Measurements from ENCODE around the gene ANGPTL4. TPM values are rescaled to one million over a fixed set of nuclear protein-coding genes. Genes with fewer than 3 reads are reported as not detected.

Gene ANGPTL4
- total and polyA plus RNA-seq, 10 donors = 1.8 to 28.3 (median 8.6) TPM

DNA sequence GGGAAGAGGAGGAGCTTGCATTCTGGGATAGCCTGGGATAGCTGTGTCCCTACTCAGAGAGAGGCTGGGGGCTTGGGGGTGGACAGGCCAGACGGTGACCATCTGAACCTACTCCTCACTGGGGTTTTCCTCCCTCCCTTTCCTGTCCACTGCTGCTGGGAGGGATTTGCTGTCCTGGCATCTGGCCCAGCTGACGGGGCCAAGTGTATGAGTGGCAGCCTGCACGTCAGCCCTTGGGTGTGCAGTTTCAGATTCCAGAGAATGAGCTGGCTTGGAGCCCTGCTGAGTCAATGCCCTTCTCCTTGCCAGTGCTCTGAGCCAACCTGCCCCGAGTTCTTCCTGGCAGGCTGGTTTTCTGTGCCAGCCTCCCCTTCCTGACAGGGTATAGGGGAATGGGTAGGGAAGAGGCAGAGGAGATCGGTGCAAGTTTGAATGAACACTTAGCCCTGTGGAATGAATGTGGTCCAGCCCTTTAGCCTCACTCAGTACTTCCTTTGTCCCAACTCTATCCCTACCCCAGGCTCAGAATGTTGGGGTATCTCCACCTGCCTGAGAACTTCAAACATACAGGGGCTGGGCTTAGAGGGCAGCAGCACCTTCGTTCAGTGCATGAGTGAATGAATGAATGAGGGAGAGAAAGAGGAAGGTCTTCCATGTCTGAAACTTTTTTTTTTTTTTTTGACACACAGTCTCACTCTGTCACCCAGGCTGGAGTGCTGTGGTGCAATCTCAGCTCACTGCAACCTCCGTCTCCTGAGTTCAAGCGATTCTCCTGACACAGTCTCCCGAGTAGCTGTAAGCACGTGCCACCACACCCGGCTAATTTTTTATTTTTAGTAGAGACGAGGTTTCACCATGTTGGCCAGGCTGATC lies 1.8 kb upstream of the ANGPTL4 start:
- Histone ChIP-seq H3K36me3 (no peaks in the 10 kb centered on the region), H3K27ac (peak overlapping the region in 7 of 8 donors; percentile 19 to 76 (median 63)), H3K27me3 (replicated peaks in 1 of 7) (peaks cover 0 to 71% (median 21%) of the 10 kb centered on the region in 7 donors), H3K4me3 (no peak overlapping the region), H3K4me1 (peaks cover 12 to 61% (median 46%) of the 10 kb centered on the region in 6 donors), H3K9me3 (no peaks in the 10 kb centered on the region)
- intact Hi-C loops (cut with DNase I; ENCODE audit: low total_unique reads) = no loop called here
- 40 to 52% (median 45%) methylated on average over 12 of the region's 12 CpGs for WGBS, 5 donors
- DNase-seq = peak; percentile 86
- TF ChIP-seq, protein P1, sequence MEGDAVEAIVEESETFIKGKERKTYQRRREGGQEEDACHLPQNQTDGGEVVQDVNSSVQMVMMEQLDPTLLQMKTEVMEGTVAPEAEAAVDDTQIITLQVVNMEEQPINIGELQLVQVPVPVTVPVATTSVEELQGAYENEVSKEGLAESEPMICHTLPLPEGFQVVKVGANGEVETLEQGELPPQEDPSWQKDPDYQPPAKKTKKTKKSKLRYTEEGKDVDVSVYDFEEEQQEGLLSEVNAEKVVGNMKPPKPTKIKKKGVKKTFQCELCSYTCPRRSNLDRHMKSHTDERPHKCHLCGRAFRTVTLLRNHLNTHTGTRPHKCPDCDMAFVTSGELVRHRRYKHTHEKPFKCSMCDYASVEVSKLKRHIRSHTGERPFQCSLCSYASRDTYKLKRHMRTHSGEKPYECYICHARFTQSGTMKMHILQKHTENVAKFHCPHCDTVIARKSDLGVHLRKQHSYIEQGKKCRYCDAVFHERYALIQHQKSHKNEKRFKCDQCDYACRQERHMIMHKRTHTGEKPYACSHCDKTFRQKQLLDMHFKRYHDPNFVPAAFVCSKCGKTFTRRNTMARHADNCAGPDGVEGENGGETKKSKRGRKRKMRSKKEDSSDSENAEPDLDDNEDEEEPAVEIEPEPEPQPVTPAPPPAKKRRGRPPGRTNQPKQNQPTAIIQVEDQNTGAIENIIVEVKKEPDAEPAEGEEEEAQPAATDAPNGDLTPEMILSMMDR (IDR thresholded peaks at IDR 0.05 in 8 of 11, conservative IDR thresholded peaks at IDR 0.05 in 3 of 11) = no peak
- TF ChIP-seq POLR2AphosphoS5 (IDR thresholded peaks at IDR 0.05) = peak; percentile 66 to 87 (median 82)

DNA sequence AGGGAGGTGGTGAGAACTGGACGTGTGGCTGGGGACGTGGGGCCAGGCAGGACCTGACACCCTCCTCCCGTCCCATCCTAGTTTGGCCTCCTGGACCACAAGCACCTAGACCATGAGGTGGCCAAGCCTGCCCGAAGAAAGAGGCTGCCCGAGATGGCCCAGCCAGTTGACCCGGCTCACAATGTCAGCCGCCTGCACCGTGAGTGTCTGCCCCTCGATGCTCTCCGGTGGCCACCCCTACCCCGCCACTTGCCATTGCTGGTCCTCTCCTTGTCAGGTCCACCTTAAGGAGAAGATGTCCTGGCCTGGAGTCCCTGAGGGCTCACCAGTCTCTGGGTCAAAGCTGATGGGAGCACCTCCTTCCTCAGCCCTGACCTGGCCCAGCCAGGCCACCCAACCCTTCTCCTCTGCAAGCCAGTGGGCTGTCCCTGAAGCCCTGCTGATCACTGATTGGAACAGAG lies 2.2 kb downstream of the ANGPTL4 start:
- WGBS, 5 donors = 78 to 94% (median 87%) methylated on average over 4 to 11 of the region's 11 CpGs
- DNase-seq = peak; percentile 55
- peaks cover 12 to 99% (median 66%) of the 10 kb centered on the region in 6 donors for H3K4me1 ChIP-seq
- H3K36me3 ChIP-seq = no peaks in the 10 kb centered on the region
- TF ChIP-seq POLR2AphosphoS5 (IDR thresholded peaks at IDR 0.05) (no peak), POLR2A (IDR thresholded peaks at IDR 0.05) (no peak)
- TF ChIP-seq, protein P1 (IDR thresholded peaks at IDR 0.05 in 8 of 11, conservative IDR thresholded peaks at IDR 0.05 in 3 of 11) = no peak
- intact Hi-C loops (cut with DNase I; ENCODE audit: low total_unique reads) = no loop called here
- peak overlapping the region in 4 of 8 donors; percentile 66 to 78 (median 72) for H3K27ac ChIP-seq
- peak overlapping the region in 2 of 8 donors; percentile 8 to 72 for H3K4me3 ChIP-seq
- H3K27me3 ChIP-seq (replicated peaks in 1 of 7) = peaks cover 0 to 81% (median 21%) of the 10 kb centered on the region in 7 donors
- H3K9me3 ChIP-seq = no peaks in the 10 kb centered on the region

DNA sequence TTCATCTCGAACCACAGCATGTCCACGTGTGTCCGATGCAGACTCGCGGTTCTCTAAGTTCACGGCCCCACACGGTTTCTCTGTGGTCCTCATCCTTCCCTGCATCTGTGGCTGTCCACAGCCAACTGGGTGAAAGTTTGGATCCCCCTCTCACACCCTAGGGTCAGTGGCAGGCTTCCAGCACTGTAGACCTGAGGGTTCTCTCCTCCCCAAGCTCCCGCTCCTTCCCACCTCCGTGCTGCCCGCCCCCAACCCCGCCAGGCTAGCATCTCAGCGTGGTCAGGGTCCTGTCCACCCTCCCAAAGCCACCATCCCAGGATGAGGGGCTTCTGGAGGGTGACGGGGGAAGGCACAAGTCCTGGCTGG lies 3.0 kb downstream of the ANGPTL4 start:
- Histone ChIP-seq H3K36me3 (no peaks in the 10 kb centered on the region), H3K4me3 (peak overlapping the region in 2 of 8 donors; percentile 8 to 72)
- intact Hi-C loops (cut with DNase I; ENCODE audit: low total_unique reads) = no loop called here

More for the DNA sequence above, 3.0 kb downstream of the ANGPTL4 start:
- H3K9me3 ChIP-seq = no peaks in the 10 kb centered on the region
- TF ChIP-seq POLR2AphosphoS5 (IDR thresholded peaks at IDR 0.05) (no peak), POLR2A (IDR thresholded peaks at IDR 0.05) (no peak)
- TF ChIP-seq, protein P1 (IDR thresholded peaks at IDR 0.05 in 8 of 11, conservative IDR thresholded peaks at IDR 0.05 in 3 of 11) = no peak
- H3K27me3 ChIP-seq (replicated peaks in 1 of 7) = peaks cover 0 to 73% (median 21%) of the 10 kb centered on the region in 7 donors
- DNase-seq = peak; percentile 47
- 48 to 76% (median 65%) methylated on average over 13 of the region's 13 CpGs for WGBS, 5 donors
- H3K27ac ChIP-seq = peak overlapping the region in 7 of 8 donors; percentile 47 to 78 (median 66)
- peaks cover 12 to 97% (median 66%) of the 10 kb centered on the region in 6 donors for H3K4me1 ChIP-seq
